Esophagus squamous epithelium (tissue), 4 donors: Measurements from ENCODE around the gene MAGEF1.

Experiments used
- POLR2A ChIP-seq, 4 donors: fragments of 450-650 bp; IDR thresholded peaks; one replicate each; pipeline ENCODE4 v1.6.1; 2017; ENCODE audit warnings: antibody characterized with exemption in 4 of 4, mild to moderate bottlenecking in 4 of 4, moderate library complexity in 3 of 4
- TF ChIP-seq, protein P1 (sequence below), 6 experiments: fragments of 450-650 bp in 4 of 6; fragments of 200-600 bp in 2 of 6; sonication (generic) in 2 of 6; IDR thresholded peaks; one replicate each; pipeline ENCODE4 v1.5.1; 2016 to 2019; ENCODE audit warnings: antibody characterized with exemption in 6 of 6, mild to moderate bottlenecking in 4 of 6, moderate library complexity in 4 of 6

DNA sequence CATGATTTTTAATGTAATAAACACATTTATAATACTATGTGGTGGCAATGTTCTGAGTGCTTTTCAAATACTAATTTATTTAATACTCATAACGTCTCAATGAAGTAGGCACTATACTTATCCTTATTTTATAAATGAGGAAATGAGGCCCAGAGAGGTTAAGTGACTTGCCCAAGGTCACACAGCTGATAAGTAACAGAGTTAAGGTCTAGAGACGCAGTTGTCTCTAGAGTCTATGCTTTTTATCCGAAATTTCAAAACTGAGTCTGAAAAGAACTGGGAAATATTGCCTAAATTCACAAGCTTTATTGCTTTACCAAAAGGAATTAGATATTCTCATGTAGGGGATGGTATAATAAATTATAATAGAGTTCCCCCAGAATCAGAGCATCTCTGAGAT lies 31.4 kb upstream of the MAGEF1 start:
- TF ChIP-seq, protein P1, sequence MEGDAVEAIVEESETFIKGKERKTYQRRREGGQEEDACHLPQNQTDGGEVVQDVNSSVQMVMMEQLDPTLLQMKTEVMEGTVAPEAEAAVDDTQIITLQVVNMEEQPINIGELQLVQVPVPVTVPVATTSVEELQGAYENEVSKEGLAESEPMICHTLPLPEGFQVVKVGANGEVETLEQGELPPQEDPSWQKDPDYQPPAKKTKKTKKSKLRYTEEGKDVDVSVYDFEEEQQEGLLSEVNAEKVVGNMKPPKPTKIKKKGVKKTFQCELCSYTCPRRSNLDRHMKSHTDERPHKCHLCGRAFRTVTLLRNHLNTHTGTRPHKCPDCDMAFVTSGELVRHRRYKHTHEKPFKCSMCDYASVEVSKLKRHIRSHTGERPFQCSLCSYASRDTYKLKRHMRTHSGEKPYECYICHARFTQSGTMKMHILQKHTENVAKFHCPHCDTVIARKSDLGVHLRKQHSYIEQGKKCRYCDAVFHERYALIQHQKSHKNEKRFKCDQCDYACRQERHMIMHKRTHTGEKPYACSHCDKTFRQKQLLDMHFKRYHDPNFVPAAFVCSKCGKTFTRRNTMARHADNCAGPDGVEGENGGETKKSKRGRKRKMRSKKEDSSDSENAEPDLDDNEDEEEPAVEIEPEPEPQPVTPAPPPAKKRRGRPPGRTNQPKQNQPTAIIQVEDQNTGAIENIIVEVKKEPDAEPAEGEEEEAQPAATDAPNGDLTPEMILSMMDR (IDR thresholded peaks at IDR 0.05) = no peak
- no peak for TF ChIP-seq POLR2A (IDR thresholded peaks at IDR 0.05)
